HG02840 (cell line): ENCODE measurements around the gene DCP2.

Experiments
- ATAC-seq: cut with Tn5 transposase; IDR thresholded peaks from one replicate; pipeline ENCODE4 v1.9.1; 2021; ENCODE audit warnings: mild to moderate bottlenecking, moderate library complexity, moderate number of reproducible peaks; ENCODE audit not compliant: unreplicated experiment, low FRiP score

Gene DCP2

GRCh38 chr5:112965733-112966306 is 10.8 kb upstream of the DCP2 start:
- no peak for ATAC-seq

GRCh38 chr5:112967520-112968083 is 9.0 kb upstream of the DCP2 start:
- ATAC-seq, result no peak

- no peak for ATAC-seq
Measured at GRCh38 chr5:112968411-112969106, 8.0 kb upstream of the DCP2 start.

GRCh38 chr5:112971276-112971675 is 5.3 kb upstream of the DCP2 start:
- no peak for ATAC-seq

- no peak for ATAC-seq
Measured at GRCh38 chr5:112973036-112973435, 3.6 kb upstream of the DCP2 start.

- ATAC-seq, result no peak
Measured at GRCh38 chr5:112973904-112974303, 2.7 kb upstream of the DCP2 start.

- no peak for ATAC-seq
Measured at GRCh38 chr5:112974901-112975300, 1.7 kb upstream of the DCP2 start.

- ATAC-seq, result peak; percentile 21
Measured at GRCh38 chr5:112975721-112976431, 722 bp upstream of the DCP2 start.

GRCh38 chr5:112977440-112977861 is 853 bp downstream of the DCP2 start:
- ATAC-seq, result no peak

GRCh38 chr5:112978836-112979235 is 2.2 kb downstream of the DCP2 start:
- no peak for ATAC-seq

GRCh38 chr5:112979723-112980122 is 3.1 kb downstream of the DCP2 start:
- ATAC-seq, result no peak

- ATAC-seq, result no peak
Measured at GRCh38 chr5:112983363-112983762, 6.8 kb downstream of the DCP2 start.

- ATAC-seq, result no peak
Measured at GRCh38 chr5:112986224-112986623, 9.6 kb downstream of the DCP2 start.

GRCh38 chr5:112995764-112996618 is 19.4 kb downstream of the DCP2 start:
- peak; percentile 74 for ATAC-seq

GRCh38 chr5:112996830-112997374 is 20.3 kb downstream of the DCP2 start:
- ATAC-seq, result no peak

- no peak for ATAC-seq
Measured at GRCh38 chr5:112998296-112998695, 21.7 kb downstream of the DCP2 start.

- ATAC-seq, result no peak
Measured at GRCh38 chr5:113000466-113000865, 23.9 kb downstream of the DCP2 start.

- ATAC-seq, result no peak
Measured at GRCh38 chr5:113002423-113002822, 25.8 kb downstream of the DCP2 start.

- ATAC-seq, result no peak
Measured at GRCh38 chr5:113003763-113004162, 27.2 kb downstream of the DCP2 start.

- no peak for ATAC-seq
Measured at GRCh38 chr5:113005454-113005853, 28.9 kb downstream of the DCP2 start.
